HUES48 (cell line): ENCODE measurements around the gene TMEM178A.

ENCODE experiments used
- H3K27ac ChIP-seq: one replicate; pipeline ENCODE4 v1.7.0; 2013; ENCODE audit warnings: low read depth, low read length, inconsistent platforms
- H3K27me3 ChIP-seq: 2 replicates; pipeline ENCODE4 v1.6.1; 2013; ENCODE audit warnings: mild to moderate bottlenecking, low read length; ENCODE audit not compliant: control insufficient read depth, insufficient read depth
- H3K36me3 ChIP-seq: 2 replicates; pipeline ENCODE4 v1.6.1; 2013; ENCODE audit warnings: low read length; ENCODE audit not compliant: control insufficient read depth, insufficient read depth
- H3K4me1 ChIP-seq: 2 replicates; pipeline ENCODE4 v1.6.1; 2013; ENCODE audit warnings: mild to moderate bottlenecking, low read length; ENCODE audit not compliant: control insufficient read depth, insufficient read depth
- H3K4me3 ChIP-seq: 2 replicates; pipeline ENCODE4 v1.5.1; 2013; ENCODE audit warnings: mild to moderate bottlenecking, low read depth, low read length
- H3K9ac ChIP-seq: 2 replicates; pipeline ENCODE4 v1.6.1; 2013; ENCODE audit warnings: mild to moderate bottlenecking, low read depth, low read length, moderate library complexity
- H3K9me3 ChIP-seq: 2 replicates; pipeline ENCODE4 v1.6.1; 2013; ENCODE audit warnings: low read length; ENCODE audit not compliant: control insufficient read depth, insufficient read depth

Gene TMEM178A

DNA sequence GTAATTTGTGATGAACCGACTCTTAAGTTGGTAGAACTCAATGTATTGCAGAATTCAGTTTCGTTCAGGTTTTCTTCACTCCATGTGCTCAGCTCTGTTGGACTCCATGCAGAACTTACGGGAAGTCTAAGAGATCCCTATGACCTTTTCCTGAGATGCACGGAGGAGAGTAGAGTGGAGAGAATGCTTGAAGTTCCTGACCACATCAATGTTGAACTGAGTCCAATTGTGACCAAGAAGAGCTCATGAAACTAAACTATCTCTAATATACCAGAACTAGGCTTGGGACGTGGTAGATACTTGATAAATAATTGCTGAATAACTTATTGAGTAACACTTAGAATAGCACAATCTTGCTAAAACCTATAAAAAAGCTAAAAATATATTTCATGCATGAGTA, 47.2 kb downstream of the TMEM178A start:
- H3K4me1 ChIP-seq, result peaks cover 3% of the 10 kb centered on the region; the same call in 1 of the 2 replicates
- H3K27ac ChIP-seq, result no peak overlapping the region
- H3K9me3 ChIP-seq, result no peaks in the 10 kb centered on the region
- no peak overlapping the region for H3K9ac ChIP-seq
- no peak overlapping the region for H3K4me3 ChIP-seq
- H3K27me3 ChIP-seq, result no peaks in the 10 kb centered on the region
- no peaks in the 10 kb centered on the region for H3K36me3 ChIP-seq

DNA sequence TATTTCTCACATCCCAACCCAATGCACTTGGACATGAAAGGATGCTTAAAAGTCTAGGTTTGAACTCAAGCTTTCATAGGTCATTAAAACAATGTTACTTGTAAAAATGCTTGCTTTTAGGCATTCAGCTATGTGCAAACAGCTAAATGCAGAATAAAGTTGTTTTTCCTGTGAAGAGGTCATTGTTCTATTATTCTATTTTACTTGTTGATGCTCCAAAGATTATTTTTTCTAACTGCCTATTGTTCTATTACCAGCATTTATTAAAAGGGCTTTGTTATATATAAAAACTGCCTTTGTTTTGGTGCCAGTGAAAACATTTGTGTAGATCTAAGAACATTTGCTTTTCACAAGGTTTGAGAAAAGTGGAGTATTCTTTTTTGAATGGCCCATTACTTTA, 49.4 kb downstream of the TMEM178A start:
- Histone ChIP-seq H3K36me3 (no peaks in the 10 kb centered on the region), H3K9ac (no peak overlapping the region), H3K4me1 (peaks cover 3% of the 10 kb centered on the region; the same call in 1 of the 2 replicates), H3K9me3 (no peaks in the 10 kb centered on the region), H3K4me3 (no peak overlapping the region), H3K27me3 (no peaks in the 10 kb centered on the region), H3K27ac (no peak overlapping the region)

DNA sequence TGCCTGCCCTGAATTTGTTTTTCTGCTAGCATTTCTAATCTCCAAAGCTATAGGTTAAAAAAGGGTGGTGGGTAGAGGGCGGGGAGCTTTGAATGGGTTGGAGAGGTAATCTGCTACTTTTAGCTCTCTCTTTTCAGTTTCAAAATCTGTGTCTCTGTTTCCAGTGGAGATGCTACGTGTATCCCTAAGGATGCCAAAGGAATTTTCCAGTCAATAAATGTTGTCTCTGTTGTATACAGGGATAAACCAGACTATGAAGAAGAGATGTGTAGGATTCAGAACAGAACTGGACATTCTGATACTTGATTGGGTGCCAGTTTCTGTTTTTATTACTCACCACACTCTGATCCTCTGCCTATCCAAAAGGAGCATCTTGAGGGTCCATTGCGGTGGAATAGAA, 50.1 kb downstream of the TMEM178A start:
- Histone ChIP-seq H3K9me3 (no peaks in the 10 kb centered on the region), H3K27me3 (no peaks in the 10 kb centered on the region), H3K27ac (no peak overlapping the region), H3K36me3 (no peaks in the 10 kb centered on the region), H3K4me1 (peaks cover 11% of the 10 kb centered on the region), H3K4me3 (no peak overlapping the region), H3K9ac (no peak overlapping the region)

DNA sequence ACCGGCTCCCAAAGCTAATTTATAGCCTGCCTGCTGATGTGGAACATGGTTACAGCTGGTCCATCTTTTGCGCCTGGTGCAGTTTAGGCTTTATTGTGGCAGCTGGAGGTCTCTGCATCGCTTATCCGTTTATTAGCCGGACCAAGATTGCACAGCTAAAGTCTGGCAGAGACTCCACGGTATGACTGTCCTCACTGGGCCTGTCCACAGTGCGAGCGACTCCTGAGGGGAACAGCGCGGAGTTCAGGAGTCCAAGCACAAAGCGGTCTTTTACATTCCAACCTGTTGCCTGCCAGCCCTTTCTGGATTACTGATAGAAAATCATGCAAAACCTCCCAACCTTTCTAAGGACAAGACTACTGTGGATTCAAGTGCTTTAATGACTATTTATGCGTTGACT, 51.4 kb downstream of the TMEM178A start:
- H3K4me1 ChIP-seq, result peaks cover 17% of the 10 kb centered on the region
- H3K36me3 ChIP-seq, result no peaks in the 10 kb centered on the region
- H3K27me3 ChIP-seq, result no peaks in the 10 kb centered on the region
- no peak overlapping the region for H3K4me3 ChIP-seq
- no peak overlapping the region for H3K27ac ChIP-seq
- H3K9ac ChIP-seq, result no peak overlapping the region
- no peaks in the 10 kb centered on the region for H3K9me3 ChIP-seq

GRCh38 chr2:39718483-39718882, 52.8 kb downstream of the TMEM178A start:
- Histone ChIP-seq H3K27ac (no peak overlapping the region), H3K36me3 (no peaks in the 10 kb centered on the region), H3K9me3 (no peaks in the 10 kb centered on the region), H3K27me3 (no peaks in the 10 kb centered on the region), H3K9ac (no peak overlapping the region), H3K4me1 (peaks cover 18% of the 10 kb centered on the region), H3K4me3 (no peak overlapping the region)

DNA sequence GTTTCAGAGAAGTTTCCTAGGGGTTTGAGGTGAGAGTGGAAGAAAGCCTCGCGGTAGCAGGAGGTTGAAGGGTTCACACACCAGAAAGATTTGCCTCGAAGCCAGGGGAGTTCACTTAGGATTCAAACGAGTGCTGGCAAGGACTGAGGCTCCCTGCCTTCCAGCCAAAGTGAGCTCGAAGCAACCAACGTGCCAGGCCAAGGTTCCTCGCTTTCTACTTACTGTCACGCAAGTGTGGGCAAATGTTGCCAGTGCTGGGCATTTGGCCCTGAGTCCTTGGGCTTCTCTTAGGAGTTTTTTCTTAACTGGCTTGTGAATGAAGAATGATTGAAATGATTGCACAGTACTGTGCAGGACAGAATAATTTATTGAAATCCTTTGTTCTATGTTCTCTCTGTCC, 53.6 kb downstream of the TMEM178A start:
- no peak overlapping the region for H3K27ac ChIP-seq
- H3K27me3 ChIP-seq, result no peaks in the 10 kb centered on the region
- H3K36me3 ChIP-seq, result no peaks in the 10 kb centered on the region
- H3K9me3 ChIP-seq, result no peaks in the 10 kb centered on the region
- no peak overlapping the region for H3K9ac ChIP-seq
- no peak overlapping the region for H3K4me3 ChIP-seq
- peaks cover 22% of the 10 kb centered on the region for H3K4me1 ChIP-seq

GRCh38 chr2:39720970-39721369, 55.3 kb downstream of the TMEM178A start:
- H3K27ac ChIP-seq, result no peak overlapping the region
- H3K4me3 ChIP-seq, result no peak overlapping the region
- H3K36me3 ChIP-seq, result no peaks in the 10 kb centered on the region
- H3K27me3 ChIP-seq, result no peaks in the 10 kb centered on the region
- H3K9ac ChIP-seq, result no peak overlapping the region
- no peaks in the 10 kb centered on the region for H3K9me3 ChIP-seq
- peaks cover 22% of the 10 kb centered on the region for H3K4me1 ChIP-seq

GRCh38 chr2:39723497-39723896, 57.8 kb downstream of the TMEM178A start:
- Histone ChIP-seq H3K36me3 (no peaks in the 10 kb centered on the region), H3K27me3 (no peaks in the 10 kb centered on the region), H3K27ac (no peak overlapping the region), H3K4me1 (peaks cover 22% of the 10 kb centered on the region), H3K4me3 (no peak overlapping the region), H3K9me3 (no peaks in the 10 kb centered on the region), H3K9ac (no peak overlapping the region)

DNA sequence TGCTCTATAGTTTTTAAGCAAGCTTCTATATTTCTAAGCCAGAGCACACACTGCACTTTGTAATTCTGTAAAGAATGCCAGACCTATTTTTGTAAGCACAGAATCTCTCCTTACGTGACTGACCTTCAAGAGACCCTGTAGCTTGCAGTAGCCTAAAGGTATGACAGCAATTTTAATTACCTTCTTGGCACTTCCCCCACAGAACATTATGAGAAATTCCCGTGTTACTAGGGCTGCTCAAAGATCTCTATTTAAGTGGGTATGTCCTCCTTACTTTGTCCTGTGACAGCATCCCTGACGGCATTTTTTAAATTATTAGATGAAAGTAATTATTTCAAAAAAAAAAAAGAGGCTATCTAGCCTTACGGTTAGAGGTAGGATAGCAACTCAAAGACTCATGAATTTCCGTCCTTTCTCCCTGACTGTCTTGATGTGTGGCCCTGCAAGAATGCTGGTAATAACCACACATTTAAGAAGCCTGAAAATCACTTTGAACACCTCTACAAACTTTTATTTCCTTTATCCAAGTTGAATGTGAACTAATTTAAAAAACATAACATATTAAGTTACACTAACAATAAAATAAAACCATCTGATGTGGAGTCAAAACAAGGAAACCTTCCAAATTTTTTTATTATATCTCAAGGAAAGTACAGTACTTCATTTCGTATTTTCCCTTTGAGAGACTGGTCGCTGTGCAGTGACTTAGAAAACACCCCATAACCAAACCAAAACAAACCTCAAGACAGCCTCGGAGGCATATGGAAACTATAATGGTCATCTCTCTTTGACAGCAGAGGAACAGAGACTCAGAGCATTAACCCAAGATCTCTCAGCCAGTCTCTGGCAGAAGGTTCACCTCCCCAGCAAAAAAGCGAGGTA, 58.5 kb downstream of the TMEM178A start:
- no peak overlapping the region for H3K27ac ChIP-seq
- H3K27me3 ChIP-seq, result no peaks in the 10 kb centered on the region
- H3K4me1 ChIP-seq, result peaks cover 22% of the 10 kb centered on the region
- no peak overlapping the region for H3K4me3 ChIP-seq
- no peaks in the 10 kb centered on the region for H3K9me3 ChIP-seq
- no peaks in the 10 kb centered on the region for H3K36me3 ChIP-seq
- H3K9ac ChIP-seq, result no peak overlapping the region

- Histone ChIP-seq H3K4me1 (peaks cover 22% of the 10 kb centered on the region), H3K4me3 (no peak overlapping the region), H3K9me3 (no peaks in the 10 kb centered on the region), H3K36me3 (no peaks in the 10 kb centered on the region), H3K27ac (no peak overlapping the region), H3K9ac (no peak overlapping the region), H3K27me3 (no peaks in the 10 kb centered on the region)
Measured at GRCh38 chr2:39724828-39725144, 59.1 kb downstream of the TMEM178A start.

- H3K9ac ChIP-seq, result no peak overlapping the region
- no peak overlapping the region for H3K27ac ChIP-seq
- peaks cover 18% of the 10 kb centered on the region for H3K4me1 ChIP-seq
- no peaks in the 10 kb centered on the region for H3K27me3 ChIP-seq
- no peaks in the 10 kb centered on the region for H3K9me3 ChIP-seq
- no peaks in the 10 kb centered on the region for H3K36me3 ChIP-seq
- no peak overlapping the region for H3K4me3 ChIP-seq
Measured at GRCh38 chr2:39725401-39725800, 59.7 kb downstream of the TMEM178A start.
